NCI-H1105 (cell line): ENCODE data around the gene ZNF439.
"Not testable (repeated sequence)": the region's sequence is repeated elsewhere in the genome, so short reads cannot be mapped to it uniquely, and the experiment has no call there.

Experiments used
- DNase-seq: peaks from one replicate; lab custom pipeline; 2025; lab: John Stamatoyannopoulos, UW

The ZNF439 gene

GRCh38 chr19:11868188-11868587 lies 19.7 kb downstream of the ZNF439 start:
- no peak for DNase-seq

DNA sequence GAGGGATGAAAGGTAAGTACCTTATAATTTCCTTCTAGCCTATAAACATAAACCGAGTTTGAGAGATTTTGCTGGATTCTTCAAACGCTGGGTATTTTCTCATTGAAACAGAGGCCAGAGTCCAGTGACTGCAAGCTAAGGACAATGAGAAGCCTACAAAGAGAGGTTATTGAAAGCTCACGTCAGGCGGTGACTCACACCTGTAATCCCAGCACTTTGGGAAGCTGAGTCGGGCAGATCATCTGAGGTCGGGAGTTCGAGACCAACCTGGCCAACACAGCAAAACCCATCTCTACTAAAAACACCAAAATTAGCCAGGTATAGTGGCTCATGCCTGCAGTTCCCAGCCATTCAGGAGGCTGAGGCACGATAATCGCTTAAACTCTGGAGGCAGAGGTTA lies 24.1 kb downstream of the ZNF439 start:
- DNase-seq = no peak

- no peak for DNase-seq
These were observed 25.2 kb downstream of the ZNF439 start for GRCh38 chr19:11873762-11874161.

- not testable (repeated sequence) for DNase-seq
These were observed 31.3 kb downstream of the ZNF439 start for GRCh38 chr19:11879687-11880266.

GRCh38 chr19:11880598-11880997 lies 32.1 kb downstream of the ZNF439 start:
- DNase-seq = no peak

DNA sequence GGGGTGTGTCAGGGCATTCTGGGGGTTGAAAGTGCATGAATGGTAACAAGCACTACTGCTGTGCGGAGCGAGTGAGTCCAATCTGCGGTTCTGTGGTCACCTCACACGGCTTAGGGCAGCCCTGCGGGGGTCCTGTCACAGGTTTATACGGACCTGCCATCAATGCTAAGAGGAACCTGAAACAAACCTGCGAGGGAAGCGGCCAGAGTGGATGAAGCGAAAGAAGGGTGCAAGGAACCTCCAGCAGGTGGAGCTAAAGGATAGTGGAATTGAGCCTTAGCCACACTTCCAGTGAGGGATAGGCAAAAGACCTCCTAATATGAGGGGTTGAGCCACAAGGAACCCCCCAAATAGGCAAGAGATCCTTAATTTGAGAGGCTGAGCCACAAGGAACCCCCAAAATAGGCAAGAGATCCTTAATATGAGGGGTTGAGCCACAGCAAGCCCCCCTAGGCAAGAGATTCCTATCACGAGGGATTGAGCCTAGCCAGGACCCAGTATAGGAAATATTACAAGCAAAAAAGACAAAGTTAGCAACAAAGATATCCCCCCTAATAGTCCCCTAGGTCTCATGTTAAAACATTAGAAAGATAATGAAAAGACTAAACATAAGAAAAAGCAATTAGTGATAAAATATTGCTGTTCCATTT lies 32.8 kb downstream of the ZNF439 start:
- peak; percentile 50 for DNase-seq

GRCh38 chr19:11882606-11883005 lies 34.1 kb downstream of the ZNF439 start:
- DNase-seq = no peak

- DNase-seq = no peak
These were observed 38.7 kb downstream of the ZNF439 start for GRCh38 chr19:11887234-11887610.

DNA sequence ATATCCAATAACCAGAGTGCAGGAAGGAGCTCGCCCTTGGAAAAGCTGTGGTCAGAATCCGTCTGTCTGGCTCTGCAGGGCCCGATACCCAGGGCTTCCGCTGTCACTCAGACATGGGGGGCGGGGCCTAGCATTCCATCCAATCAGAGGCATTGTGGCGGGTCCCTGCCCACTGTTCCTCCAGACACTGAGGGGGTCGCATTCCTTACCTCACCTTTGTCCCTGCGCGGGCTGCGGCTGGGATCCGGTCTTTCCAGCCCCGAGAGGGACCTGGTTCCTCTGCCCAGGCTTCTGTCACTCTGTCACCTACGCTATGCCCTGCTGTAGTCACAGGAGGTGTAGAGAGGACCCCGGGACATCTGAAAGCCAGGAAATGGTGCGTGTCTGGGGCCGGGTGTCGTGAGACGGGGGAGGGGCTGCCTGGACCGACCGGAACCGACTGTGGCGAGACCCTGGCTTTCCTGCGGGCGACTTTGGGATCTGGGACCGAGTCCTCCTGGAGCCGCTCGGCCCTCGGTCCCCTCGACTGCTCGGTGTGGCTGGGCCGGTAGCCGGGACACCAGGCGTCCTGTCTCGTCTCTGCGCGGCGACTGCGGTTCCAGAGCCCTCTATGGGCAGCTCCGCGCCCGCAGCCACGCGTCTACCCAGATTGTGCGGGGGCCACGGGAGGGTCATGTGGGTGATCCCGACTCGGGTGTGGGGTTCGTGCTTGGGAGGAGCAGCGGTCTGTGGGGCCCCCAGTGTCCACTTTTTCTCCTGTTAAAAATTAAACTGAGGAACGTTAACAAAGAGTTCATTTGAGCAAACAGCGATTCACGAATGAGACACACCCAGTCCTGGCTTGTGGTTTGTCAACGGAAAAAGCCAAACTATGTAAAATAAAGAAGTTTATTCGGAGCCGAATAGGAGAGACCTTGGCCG lies 39.3 kb downstream of the ZNF439 start, which contains the start of gene ZNF69:
ZNF69 (plus strand) TSS at position 172 of the 921 bp plus-strand sequence; CDS start at position 314, 142 bp downstream.
- peak; percentile 12 for DNase-seq

- not testable (repeated sequence) for DNase-seq
These were observed 41.4 kb downstream of the ZNF439 start for GRCh38 chr19:11889901-11890300.

DNA sequence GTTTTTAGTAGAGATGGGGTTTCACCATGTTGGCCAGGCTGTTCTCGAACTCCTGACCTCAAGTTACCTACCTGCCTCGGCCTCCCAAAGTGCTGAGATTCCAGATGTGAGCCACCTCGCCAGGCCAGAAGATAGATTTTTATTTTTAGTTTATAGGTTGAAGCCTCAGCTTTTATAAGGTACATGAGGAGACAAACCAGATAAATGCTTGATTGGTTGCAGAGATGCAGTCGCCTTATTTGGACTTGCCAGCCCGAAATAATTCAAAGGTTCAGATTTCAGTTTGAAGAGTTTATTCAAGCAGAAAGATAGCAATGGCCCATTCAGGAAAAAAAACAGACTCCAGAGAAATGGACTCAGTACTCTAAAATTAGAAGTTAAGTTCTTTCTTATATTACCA lies 42.1 kb downstream of the ZNF439 start:
- DNase-seq = no peak

DNA sequence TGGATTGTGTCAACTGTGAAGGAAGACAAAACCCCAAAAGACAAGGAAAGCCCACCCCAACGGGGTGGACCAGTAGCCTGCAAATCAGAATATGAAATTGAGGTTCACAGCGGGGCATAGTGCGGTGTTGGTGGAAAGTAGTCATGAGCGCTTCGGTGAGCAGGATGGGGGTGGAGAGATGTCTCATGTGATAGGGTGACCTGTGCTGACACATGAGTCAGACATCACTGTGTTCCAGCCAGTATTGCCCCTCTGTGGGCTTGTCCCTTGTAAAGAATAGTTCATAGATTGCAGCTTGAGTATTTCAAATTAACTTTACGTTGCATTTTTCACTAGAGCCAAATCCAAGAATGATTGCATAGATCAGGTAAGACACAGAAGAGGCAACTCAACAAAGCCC lies 46.3 kb downstream of the ZNF439 start:
- DNase-seq = no peak

- DNase-seq = no peak
These were observed 53.7 kb downstream of the ZNF439 start for GRCh38 chr19:11902228-11902627.

DNA sequence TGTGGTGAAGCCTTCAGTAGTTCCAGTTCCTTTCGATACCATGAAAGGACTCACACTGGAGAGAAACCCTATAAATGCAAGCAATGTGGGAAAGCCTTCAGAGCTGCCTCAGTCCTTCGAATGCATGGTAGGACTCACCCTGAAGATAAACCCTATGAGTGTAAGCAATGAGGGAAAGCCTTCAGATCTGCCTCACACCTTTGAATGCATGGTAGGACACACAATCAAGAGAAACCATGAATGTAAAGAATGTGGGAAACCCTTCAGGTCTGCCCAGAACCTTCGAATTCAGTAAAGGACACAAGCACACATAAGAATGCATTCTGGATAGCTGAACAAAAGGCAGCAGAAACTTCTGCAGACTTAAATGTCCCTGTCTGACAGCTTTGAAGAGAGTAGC lies 57.4 kb downstream of the ZNF439 start:
- no peak for DNase-seq

- not testable (repeated sequence) for DNase-seq
These were observed 63.4 kb downstream of the ZNF439 start for GRCh38 chr19:11911937-11912336.

- DNase-seq = not testable (repeated sequence)
These were observed 66.0 kb downstream of the ZNF439 start for GRCh38 chr19:11914417-11915051.
